GM03348 (cell line): Measurements from ENCODE around the gene SLC38A4.
"Not testable (repeated sequence)": the region's sequence is repeated elsewhere in the genome, so short reads cannot be mapped to it uniquely, and the experiment has no call there.

Experiments
- DNase-seq: peaks from one replicate; pipeline ENCODE4 v3.0.0; 2012; ENCODE audit warnings: low spot score

Gene SLC38A4

GRCh38 chr12:46775796-46776195, 50.0 kb downstream of the SLC38A4 start:
- no peak for DNase-seq

- peak; percentile 4 for DNase-seq
These were observed 51.5 kb downstream of the SLC38A4 start for GRCh38 chr12:46774322-46774633.

- peak; percentile 26 for DNase-seq
These were observed 52.0 kb downstream of the SLC38A4 start for GRCh38 chr12:46773586-46774321.

GRCh38 chr12:46771268-46771827, 54.4 kb downstream of the SLC38A4 start:
- DNase-seq = peak; percentile 29

GRCh38 chr12:46770501-46771183, 55.2 kb downstream of the SLC38A4 start:
- DNase-seq = peak; percentile 40

- DNase-seq = no peak
These were observed 61.8 kb downstream of the SLC38A4 start for GRCh38 chr12:46764005-46764404.

- no peak for DNase-seq
These were observed 62.6 kb downstream of the SLC38A4 start for GRCh38 chr12:46763230-46763629.

GRCh38 chr12:46754550-46754949, 71.2 kb downstream of the SLC38A4 start:
- no peak for DNase-seq

GRCh38 chr12:46752396-46752795, 73.4 kb downstream of the SLC38A4 start:
- no peak for DNase-seq

GRCh38 chr12:46751173-46751572, 74.6 kb downstream of the SLC38A4 start:
- no peak for DNase-seq

- DNase-seq = no peak
These were observed 76.5 kb downstream of the SLC38A4 start for GRCh38 chr12:46749322-46749721.

- peak; percentile 6 for DNase-seq
These were observed 81.5 kb downstream of the SLC38A4 start for GRCh38 chr12:46744283-46744682.

GRCh38 chr12:46743456-46743855, 82.3 kb downstream of the SLC38A4 start:
- no peak for DNase-seq

GRCh38 chr12:46742271-46742670, 83.5 kb downstream of the SLC38A4 start:
- not testable (repeated sequence) for DNase-seq

- no peak for DNase-seq
These were observed 100.5 kb downstream of the SLC38A4 start for GRCh38 chr12:46725332-46725731.

- peak; percentile 33 for DNase-seq
These were observed 102.0 kb downstream of the SLC38A4 start for GRCh38 chr12:46723629-46724419.

- peak; percentile 18 for DNase-seq
These were observed 103.2 kb downstream of the SLC38A4 start for GRCh38 chr12:46722394-46723185.

GRCh38 chr12:46718495-46718894, 107.3 kb downstream of the SLC38A4 start:
- no peak for DNase-seq

GRCh38 chr12:46717868-46718267, 107.9 kb downstream of the SLC38A4 start:
- DNase-seq = no peak

GRCh38 chr12:46717159-46717558, 108.6 kb downstream of the SLC38A4 start:
- DNase-seq = no peak
